ENCODE measurements around the gene TFCP2L1. TPM values are rescaled to one million over a fixed set of nuclear protein-coding genes. Genes with fewer than 3 reads are reported as not detected.

Gene TFCP2L1
- total RNA-seq, 4 donors from 2014 or later: 0.31 to 5.7 (median 0.41) TPM

GRCh38 chr2:121207494-121207893 lies 77.5 kb downstream of the TFCP2L1 start:
- 22 to 78% methylated on average over 1 to 2 of the region's 5 CpGs for WGBS, 2 donors (ENCODE audit: low coverage in 1 of 2)
- no peak for ATAC-seq
- TF ChIP-seq POLR2A (IDR thresholded peaks at IDR 0.05): no peak
- no peak for TF ChIP-seq EP300 (IDR thresholded peaks at IDR 0.05)
- TF ChIP-seq, protein P1, sequence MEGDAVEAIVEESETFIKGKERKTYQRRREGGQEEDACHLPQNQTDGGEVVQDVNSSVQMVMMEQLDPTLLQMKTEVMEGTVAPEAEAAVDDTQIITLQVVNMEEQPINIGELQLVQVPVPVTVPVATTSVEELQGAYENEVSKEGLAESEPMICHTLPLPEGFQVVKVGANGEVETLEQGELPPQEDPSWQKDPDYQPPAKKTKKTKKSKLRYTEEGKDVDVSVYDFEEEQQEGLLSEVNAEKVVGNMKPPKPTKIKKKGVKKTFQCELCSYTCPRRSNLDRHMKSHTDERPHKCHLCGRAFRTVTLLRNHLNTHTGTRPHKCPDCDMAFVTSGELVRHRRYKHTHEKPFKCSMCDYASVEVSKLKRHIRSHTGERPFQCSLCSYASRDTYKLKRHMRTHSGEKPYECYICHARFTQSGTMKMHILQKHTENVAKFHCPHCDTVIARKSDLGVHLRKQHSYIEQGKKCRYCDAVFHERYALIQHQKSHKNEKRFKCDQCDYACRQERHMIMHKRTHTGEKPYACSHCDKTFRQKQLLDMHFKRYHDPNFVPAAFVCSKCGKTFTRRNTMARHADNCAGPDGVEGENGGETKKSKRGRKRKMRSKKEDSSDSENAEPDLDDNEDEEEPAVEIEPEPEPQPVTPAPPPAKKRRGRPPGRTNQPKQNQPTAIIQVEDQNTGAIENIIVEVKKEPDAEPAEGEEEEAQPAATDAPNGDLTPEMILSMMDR (IDR thresholded peaks at IDR 0.05): no peak
- TF ChIP-seq POLR2AphosphoS5 (IDR thresholded peaks at IDR 0.05): no peak
- Histone ChIP-seq H3K36me3 (no peaks in the 10 kb centered on the region), H3K27ac (no peak overlapping the region), H3K27me3 (peaks cover 6% of the 10 kb centered on the region), H3K4me1 (no peaks in the 10 kb centered on the region), H3K9me3 (no peaks in the 10 kb centered on the region), H3K4me3 (no peak overlapping the region)

- TF ChIP-seq EP300 (IDR thresholded peaks at IDR 0.05) (no peak), POLR2A (IDR thresholded peaks at IDR 0.05) (no peak), POLR2AphosphoS5 (IDR thresholded peaks at IDR 0.05) (no peak)
- TF ChIP-seq, protein P1 (IDR thresholded peaks at IDR 0.05): no peak
- ATAC-seq: no peak
- WGBS, 2 donors (ENCODE audit: low coverage in 1 of 2): 73 to 76% methylated on average over 6 to 10 of the region's 10 CpGs
- Histone ChIP-seq H3K4me1 (no peaks in the 10 kb centered on the region), H3K27ac (no peak overlapping the region), H3K4me3 (no peak overlapping the region), H3K36me3 (no peaks in the 10 kb centered on the region), H3K9me3 (no peaks in the 10 kb centered on the region), H3K27me3 (peaks cover 6% of the 10 kb centered on the region)
Observed at GRCh38 chr2:121205321-121205942, 79.6 kb downstream of the TFCP2L1 start.

GRCh38 chr2:121203591-121204249 lies 81.3 kb downstream of the TFCP2L1 start:
- no peak overlapping the region for H3K4me3 ChIP-seq
- H3K4me1 ChIP-seq: no peaks in the 10 kb centered on the region
- H3K27ac ChIP-seq: no peak overlapping the region
- no peaks in the 10 kb centered on the region for H3K9me3 ChIP-seq
- no peak for ATAC-seq
- no peak for TF ChIP-seq EP300 (IDR thresholded peaks at IDR 0.05)
- H3K36me3 ChIP-seq: no peaks in the 10 kb centered on the region
- H3K27me3 ChIP-seq: no peaks in the 10 kb centered on the region
- WGBS, 2 donors (ENCODE audit: low coverage in 1 of 2): 94% methylated on average over 5 of the region's 10 CpGs; no CpG with 5 or more reads in 1 of the 2 donors

DNA sequence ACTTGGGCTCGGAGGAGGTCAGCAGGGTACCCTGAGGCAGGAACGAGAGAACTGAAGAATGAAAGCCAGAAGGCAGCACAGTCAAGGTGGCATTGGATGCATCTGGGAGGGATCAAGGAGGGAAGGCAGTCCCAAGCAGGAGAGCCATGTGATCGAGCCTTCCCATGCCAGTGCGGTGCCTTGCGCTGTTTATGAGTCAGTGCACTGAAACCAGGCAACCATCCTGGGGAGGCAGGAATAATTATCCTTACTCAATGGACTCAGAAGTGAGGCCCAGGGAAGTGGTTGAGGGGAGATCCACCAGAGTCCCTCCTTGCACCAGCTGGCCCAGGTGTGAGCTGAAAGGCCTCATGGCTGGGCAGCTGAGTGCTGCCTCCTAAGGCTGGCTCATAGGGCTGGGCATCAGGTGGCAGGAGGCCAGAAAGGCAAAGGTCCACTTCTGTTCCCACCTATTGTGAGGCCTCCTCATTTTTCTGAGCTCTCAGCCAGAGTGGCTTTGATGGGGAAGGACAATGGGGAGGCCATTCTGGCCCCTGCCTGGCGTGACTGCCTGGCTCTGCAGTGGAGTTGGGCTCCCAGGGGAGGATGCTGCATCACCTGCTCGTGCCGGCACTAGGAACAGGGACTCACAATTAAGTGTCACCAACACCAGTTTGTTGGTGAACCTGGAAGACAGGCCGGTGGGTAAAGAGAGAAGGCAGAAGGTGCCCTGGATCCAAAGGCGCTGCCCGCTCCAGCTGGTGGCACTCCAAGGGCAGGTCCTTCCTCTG lies 82.3 kb downstream of the TFCP2L1 start:
- ATAC-seq: no peak
- H3K9me3 ChIP-seq: no peaks in the 10 kb centered on the region
- no peak overlapping the region for H3K27ac ChIP-seq
- no peak overlapping the region for H3K4me3 ChIP-seq
- WGBS, 2 donors (ENCODE audit: low coverage in 1 of 2): 83 to 89% methylated on average over 2 to 8 of the region's 11 CpGs
- TF ChIP-seq POLR2AphosphoS5 (IDR thresholded peaks at IDR 0.05) (no peak), POLR2A (IDR thresholded peaks at IDR 0.05) (no peak), EP300 (IDR thresholded peaks at IDR 0.05) (no peak)
- TF ChIP-seq, protein P1 (IDR thresholded peaks at IDR 0.05): no peak
- no peaks in the 10 kb centered on the region for H3K27me3 ChIP-seq
- H3K36me3 ChIP-seq: no peaks in the 10 kb centered on the region
- H3K4me1 ChIP-seq: no peaks in the 10 kb centered on the region

DNA sequence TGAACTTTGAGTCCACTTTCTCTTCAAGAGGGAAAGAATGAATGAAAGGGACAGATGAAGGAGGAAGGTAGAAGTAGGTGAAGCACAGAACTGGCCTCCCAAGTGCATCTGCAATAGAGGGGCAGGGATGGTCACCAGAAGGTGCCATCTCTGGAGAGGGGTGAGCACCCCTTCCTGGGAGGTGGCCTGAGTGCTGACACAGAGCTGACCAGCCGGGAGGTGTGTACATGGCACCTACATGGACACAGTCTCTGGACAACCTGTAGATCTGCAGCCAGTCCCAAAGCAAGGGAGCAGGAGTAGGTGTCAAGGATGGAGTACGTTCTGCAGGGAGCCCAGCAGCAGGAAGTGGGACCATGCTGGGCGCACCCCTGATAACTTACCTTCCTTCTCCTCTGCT lies 83.2 kb downstream of the TFCP2L1 start:
- no peak for ATAC-seq
- no peaks in the 10 kb centered on the region for H3K4me1 ChIP-seq
- H3K27ac ChIP-seq: no peak overlapping the region
- H3K9me3 ChIP-seq: no peaks in the 10 kb centered on the region
- no peaks in the 10 kb centered on the region for H3K27me3 ChIP-seq
- no peaks in the 10 kb centered on the region for H3K36me3 ChIP-seq
- H3K4me3 ChIP-seq: no peak overlapping the region
- no peak for TF ChIP-seq EP300 (IDR thresholded peaks at IDR 0.05)
- no peak for TF ChIP-seq POLR2AphosphoS5 (IDR thresholded peaks at IDR 0.05)
- no peak for TF ChIP-seq POLR2A (IDR thresholded peaks at IDR 0.05)
- WGBS, 2 donors (ENCODE audit: low coverage in 1 of 2): 100% methylated on average over 1 of the region's 3 CpGs; no CpG with 5 or more reads in 1 of the 2 donors
